ENCODE data around the gene SWAP70.

The SWAP70 gene

GRCh38 chr11:9625162-9625561, 38.7 kb upstream of the SWAP70 start:
- TF ChIP-seq CTCF (conservative IDR thresholded peaks at IDR 0.05; ENCODE audit: low read length) (no peak), EZH2phosphoT487 (IDR thresholded peaks at IDR 0.05; ENCODE audit: borderline replicate concordance) (no peak)
- Histone ChIP-seq H3K4me1 (ENCODE audit: insufficient read depth, low read length, poor library complexity, severe bottlenecking) (no peaks in the 10 kb centered on the region), H3K9ac (ENCODE audit: low read depth, low read length, poor library complexity, severe bottlenecking) (no peak overlapping the region), H2AFZ (ENCODE audit: low read length) (no peak overlapping the region), H4K20me1 (ENCODE audit: insufficient read depth, low read length, poor library complexity, severe bottlenecking) (no peaks in the 10 kb centered on the region), H3K36me3 (ENCODE audit: insufficient read depth, low read length) (no peaks in the 10 kb centered on the region), H3K9me2 (replicated peaks; ENCODE audit: low read depth, low read length) (no peaks in the 10 kb centered on the region), H3F3A (ENCODE audit: low read depth) (no peaks in the 10 kb centered on the region), H3K27me3 (ENCODE audit: insufficient read depth, low read length, poor library complexity, severe bottlenecking) (no peaks in the 10 kb centered on the region), H3K4me2 (ENCODE audit: low read depth, low read length, poor library complexity, severe bottlenecking) (no peak overlapping the region), H3K9me3 (ENCODE audit: insufficient read depth, low read depth, low read length) (no peaks in the 10 kb centered on the region), H3K79me2 (ENCODE audit: insufficient read depth, low read length) (no peaks in the 10 kb centered on the region), H3K4me3 (ENCODE audit: low read length, poor library complexity, severe bottlenecking) (no peak overlapping the region)

- H3K4me2 ChIP-seq (ENCODE audit: low read depth, low read length, poor library complexity, severe bottlenecking) = no peak overlapping the region
- H3K9me3 ChIP-seq (ENCODE audit: insufficient read depth, low read depth, low read length) = no peaks in the 10 kb centered on the region
- H3K79me2 ChIP-seq (ENCODE audit: insufficient read depth, low read length) = no peaks in the 10 kb centered on the region
- no peaks in the 10 kb centered on the region for H3K36me3 ChIP-seq (ENCODE audit: insufficient read depth, low read length)
- TF ChIP-seq EZH2phosphoT487 (IDR thresholded peaks at IDR 0.05; ENCODE audit: borderline replicate concordance) = no peak
- TF ChIP-seq CTCF (conservative IDR thresholded peaks at IDR 0.05; ENCODE audit: low read length) = no peak
- no peaks in the 10 kb centered on the region for H4K20me1 ChIP-seq (ENCODE audit: insufficient read depth, low read length, poor library complexity, severe bottlenecking)
- no peaks in the 10 kb centered on the region for H3F3A ChIP-seq (ENCODE audit: low read depth)
- H3K4me3 ChIP-seq (ENCODE audit: low read length, poor library complexity, severe bottlenecking) = no peak overlapping the region
- H3K9ac ChIP-seq (ENCODE audit: low read depth, low read length, poor library complexity, severe bottlenecking) = no peak overlapping the region
- H3K9me2 ChIP-seq (replicated peaks; ENCODE audit: low read depth, low read length) = no peaks in the 10 kb centered on the region
- H3K4me1 ChIP-seq (ENCODE audit: insufficient read depth, low read length, poor library complexity, severe bottlenecking) = no peaks in the 10 kb centered on the region
- H2AFZ ChIP-seq (ENCODE audit: low read length) = no peak overlapping the region
- no peaks in the 10 kb centered on the region for H3K27me3 ChIP-seq (ENCODE audit: insufficient read depth, low read length, poor library complexity, severe bottlenecking)
Measured at GRCh38 chr11:9625728-9626127, 38.1 kb upstream of the SWAP70 start.

GRCh38 chr11:9626496-9627394, 37.1 kb upstream of the SWAP70 start:
- no peak overlapping the region for H3K4me3 ChIP-seq (ENCODE audit: low read length, poor library complexity, severe bottlenecking)
- H4K20me1 ChIP-seq (ENCODE audit: insufficient read depth, low read length, poor library complexity, severe bottlenecking) = no peaks in the 10 kb centered on the region
- H3K9me3 ChIP-seq (ENCODE audit: insufficient read depth, low read depth, low read length) = no peaks in the 10 kb centered on the region
- no peaks in the 10 kb centered on the region for H3K4me1 ChIP-seq (ENCODE audit: insufficient read depth, low read length, poor library complexity, severe bottlenecking)
- H3K79me2 ChIP-seq (ENCODE audit: insufficient read depth, low read length) = no peaks in the 10 kb centered on the region
- TF ChIP-seq EZH2phosphoT487 (IDR thresholded peaks at IDR 0.05; ENCODE audit: borderline replicate concordance) (no peak), CTCF (conservative IDR thresholded peaks at IDR 0.05; ENCODE audit: low read length) (no peak)
- no peaks in the 10 kb centered on the region for H3K9me2 ChIP-seq (replicated peaks; ENCODE audit: low read depth, low read length)
- H3F3A ChIP-seq (ENCODE audit: low read depth) = no peaks in the 10 kb centered on the region
- no peak overlapping the region for H2AFZ ChIP-seq (ENCODE audit: low read length)
- H3K36me3 ChIP-seq (ENCODE audit: insufficient read depth, low read length) = no peaks in the 10 kb centered on the region
- no peak overlapping the region for H3K4me2 ChIP-seq (ENCODE audit: low read depth, low read length, poor library complexity, severe bottlenecking)
- H3K9ac ChIP-seq (ENCODE audit: low read depth, low read length, poor library complexity, severe bottlenecking) = no peak overlapping the region
- no peaks in the 10 kb centered on the region for H3K27me3 ChIP-seq (ENCODE audit: insufficient read depth, low read length, poor library complexity, severe bottlenecking)
